ENCODE measurements around the gene MRRF.
"Not testable (repeated sequence)": the region's sequence is repeated elsewhere in the genome, so short reads cannot be mapped to it uniquely, and the experiment has no call there.

MRRF gene

GRCh38 chr9:122325124-122325523 is 60.4 kb downstream of the MRRF start:
- H3K4me2 ChIP-seq (ENCODE audit: low read length): no peak overlapping the region
- peaks cover 49% of the 10 kb centered on the region for H3K36me3 ChIP-seq (ENCODE audit: control insufficient read depth, low read length)

GRCh38 chr9:122327175-122327574 is 62.5 kb downstream of the MRRF start:
- Histone ChIP-seq H3K4me1 (ENCODE audit: control insufficient read depth, low read length) (no peaks in the 10 kb centered on the region), H3K4me3 (ENCODE audit: low read length) (no peak overlapping the region), H3K27ac (ENCODE audit: low read depth, low read length) (no peak overlapping the region), H3K27me3 (ENCODE audit: control insufficient read depth, low read length) (no peaks in the 10 kb centered on the region), H3K9me2 (replicated peaks; ENCODE audit: control insufficient read depth, low read length) (no peaks in the 10 kb centered on the region), H3K36me3 (ENCODE audit: control insufficient read depth, low read length) (peaks cover 35% of the 10 kb centered on the region), H4K20me1 (ENCODE audit: control insufficient read depth, insufficient read depth, low read depth, low read length) (no peaks in the 10 kb centered on the region), H3K79me2 (ENCODE audit: control insufficient read depth, low read length) (no peaks in the 10 kb centered on the region), H3K4me2 (ENCODE audit: low read length) (no peak overlapping the region), H3K9me3 (ENCODE audit: control insufficient read depth, insufficient read depth, low read length) (no peaks in the 10 kb centered on the region), H3F3A (ENCODE audit: control insufficient read depth, insufficient read depth) (no peaks in the 10 kb centered on the region)
- TF ChIP-seq EZH2phosphoT487 (IDR thresholded peaks at IDR 0.05; ENCODE audit: borderline replicate concordance, low read length): no peak
- TF ChIP-seq CTCF (IDR thresholded peaks at IDR 0.05; ENCODE audit: low read depth, low read length, poor library complexity, severe bottlenecking): no peak

More at GRCh38 chr9:122325124-122325523, 60.4 kb downstream of the MRRF start:
- no peaks in the 10 kb centered on the region for H4K20me1 ChIP-seq (ENCODE audit: control insufficient read depth, insufficient read depth, low read depth, low read length)
- no peaks in the 10 kb centered on the region for H3K79me2 ChIP-seq (ENCODE audit: control insufficient read depth, low read length)
- no peaks in the 10 kb centered on the region for H3K9me2 ChIP-seq (replicated peaks; ENCODE audit: control insufficient read depth, low read length)
- H3K27ac ChIP-seq (ENCODE audit: low read depth, low read length): no peak overlapping the region
- no peaks in the 10 kb centered on the region for H3K27me3 ChIP-seq (ENCODE audit: control insufficient read depth, low read length)
- H3K4me3 ChIP-seq (ENCODE audit: low read length): no peak overlapping the region
- peaks cover 3% of the 10 kb centered on the region; the same call in 1 of the 2 replicates for H3K4me1 ChIP-seq (ENCODE audit: control insufficient read depth, low read length)
- no peaks in the 10 kb centered on the region for H3K9me3 ChIP-seq (ENCODE audit: control insufficient read depth, insufficient read depth, low read length)
- no peaks in the 10 kb centered on the region for H3F3A ChIP-seq (ENCODE audit: control insufficient read depth, insufficient read depth)
- no peak for TF ChIP-seq EZH2phosphoT487 (IDR thresholded peaks at IDR 0.05; ENCODE audit: borderline replicate concordance, low read length)
- TF ChIP-seq CTCF (IDR thresholded peaks at IDR 0.05; ENCODE audit: low read depth, low read length, poor library complexity, severe bottlenecking): no peak

- H3K4me2 ChIP-seq (ENCODE audit: low read length): no peak overlapping the region
- H3K9me2 ChIP-seq (replicated peaks; ENCODE audit: control insufficient read depth, low read length): no peaks in the 10 kb centered on the region
- no peaks in the 10 kb centered on the region for H3K79me2 ChIP-seq (ENCODE audit: control insufficient read depth, low read length)
- H3K36me3 ChIP-seq (ENCODE audit: control insufficient read depth, low read length): peaks cover 11% of the 10 kb centered on the region
- H3K4me1 ChIP-seq (ENCODE audit: control insufficient read depth, low read length): no peaks in the 10 kb centered on the region
- no peak overlapping the region for H3K4me3 ChIP-seq (ENCODE audit: low read length)
- H3F3A ChIP-seq (ENCODE audit: control insufficient read depth, insufficient read depth): no peaks in the 10 kb centered on the region
- no peaks in the 10 kb centered on the region for H4K20me1 ChIP-seq (ENCODE audit: control insufficient read depth, insufficient read depth, low read depth, low read length)
- no peaks in the 10 kb centered on the region for H3K9me3 ChIP-seq (ENCODE audit: control insufficient read depth, insufficient read depth, low read length)
- TF ChIP-seq EZH2phosphoT487 (IDR thresholded peaks at IDR 0.05; ENCODE audit: borderline replicate concordance, low read length): no peak
- no peak for TF ChIP-seq CTCF (IDR thresholded peaks at IDR 0.05; ENCODE audit: low read depth, low read length, poor library complexity, severe bottlenecking)
- H3K27ac ChIP-seq (ENCODE audit: low read depth, low read length): no peak overlapping the region
- H3K27me3 ChIP-seq (ENCODE audit: control insufficient read depth, low read length): no peaks in the 10 kb centered on the region
These were observed 64.9 kb downstream of the MRRF start for GRCh38 chr9:122329597-122329996.

- not testable (repeated sequence) for H3K79me2 ChIP-seq (ENCODE audit: control insufficient read depth, low read length); H3K9me2 ChIP-seq (replicated peaks; ENCODE audit: control insufficient read depth, low read length); H3K27ac ChIP-seq (ENCODE audit: low read depth, low read length); H3K27me3 ChIP-seq (ENCODE audit: control insufficient read depth, low read length); H3K4me3 ChIP-seq (ENCODE audit: low read length); H3K9me3 ChIP-seq (ENCODE audit: control insufficient read depth, insufficient read depth, low read length); H3F3A ChIP-seq (ENCODE audit: control insufficient read depth, insufficient read depth); H3K4me1 ChIP-seq (ENCODE audit: control insufficient read depth, low read length); H4K20me1 ChIP-seq (ENCODE audit: control insufficient read depth, insufficient read depth, low read depth, low read length); H3K36me3 ChIP-seq (ENCODE audit: control insufficient read depth, low read length); H3K4me2 ChIP-seq (ENCODE audit: low read length)
These were observed 65.8 kb downstream of the MRRF start for GRCh38 chr9:122330466-122330865.

Data from DOHH2 (cell line).